ENCODE results near the gene SMIM36.
"Not testable (repeated sequence)": the region's sequence is repeated elsewhere in the genome, so short reads cannot be mapped to it uniquely, and the experiment has no call there.

- TF ChIP-seq CTCF (IDR thresholded peaks at IDR 0.05); POLR2A (IDR thresholded peaks at IDR 0.05; ENCODE audit: low read depth): not testable (repeated sequence)
These were observed 45.5 kb downstream of the SMIM36 start for GRCh38 chr17:55465771-55466170.
